AG09309 (cell line): ENCODE data around the gene EIF3L.

Experiments used
- DNase-seq: peaks from one replicate; pipeline ENCODE4 v3.0.0-alpha.2; 2010; ENCODE audit warnings: low read depth
- H3K4me3 ChIP-seq: 2 replicates; pipeline ENCODE4 v1.5.1; 2011; ENCODE audit warnings: mild to moderate bottlenecking, low read depth, low read length, moderate library complexity; ENCODE audit not compliant: control insufficient read depth
- TF ChIP-seq, protein P1 (sequence below): IDR thresholded peaks from 2 replicates; pipeline ENCODE4 v1.5.1; 2011; ENCODE audit warnings: mild to moderate bottlenecking, low read depth, low read length, inconsistent platforms; ENCODE audit not compliant: insufficient read depth, control insufficient read depth; ENCODE audit errors: missing control alignments

EIF3L gene

DNA sequence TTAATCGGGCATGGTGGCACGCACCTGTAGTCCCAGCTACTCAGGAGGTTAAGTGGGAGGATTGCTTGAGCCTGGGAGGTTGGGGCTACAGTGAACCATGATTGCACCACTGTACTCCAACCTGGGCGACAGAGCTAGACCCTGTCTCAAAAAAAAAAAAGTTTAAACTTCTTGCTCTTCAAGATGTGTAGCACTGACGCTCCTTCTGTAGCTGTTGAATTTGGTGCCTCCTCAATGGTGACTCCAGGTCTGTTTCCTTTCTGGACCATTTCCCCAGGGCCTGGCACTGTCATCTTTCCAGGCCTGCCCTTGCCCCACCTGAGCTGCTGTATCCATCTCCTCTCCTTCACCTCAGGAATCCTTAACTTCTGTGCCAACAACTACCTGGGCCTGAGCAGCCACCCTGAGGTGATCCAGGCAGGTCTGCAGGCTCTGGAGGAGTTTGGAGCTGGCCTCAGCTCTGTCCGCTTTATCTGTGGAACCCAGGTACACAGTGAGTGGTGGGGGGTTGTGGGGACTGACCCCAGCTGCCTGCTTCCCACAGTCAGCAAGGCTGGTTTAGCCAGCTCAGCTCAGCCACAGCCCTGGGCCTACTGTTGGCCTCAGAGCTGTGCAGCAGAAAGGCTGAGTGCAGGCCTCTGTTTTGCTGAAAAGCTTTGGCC lies 39.4 kb upstream of the EIF3L start:
- TF ChIP-seq, protein P1, sequence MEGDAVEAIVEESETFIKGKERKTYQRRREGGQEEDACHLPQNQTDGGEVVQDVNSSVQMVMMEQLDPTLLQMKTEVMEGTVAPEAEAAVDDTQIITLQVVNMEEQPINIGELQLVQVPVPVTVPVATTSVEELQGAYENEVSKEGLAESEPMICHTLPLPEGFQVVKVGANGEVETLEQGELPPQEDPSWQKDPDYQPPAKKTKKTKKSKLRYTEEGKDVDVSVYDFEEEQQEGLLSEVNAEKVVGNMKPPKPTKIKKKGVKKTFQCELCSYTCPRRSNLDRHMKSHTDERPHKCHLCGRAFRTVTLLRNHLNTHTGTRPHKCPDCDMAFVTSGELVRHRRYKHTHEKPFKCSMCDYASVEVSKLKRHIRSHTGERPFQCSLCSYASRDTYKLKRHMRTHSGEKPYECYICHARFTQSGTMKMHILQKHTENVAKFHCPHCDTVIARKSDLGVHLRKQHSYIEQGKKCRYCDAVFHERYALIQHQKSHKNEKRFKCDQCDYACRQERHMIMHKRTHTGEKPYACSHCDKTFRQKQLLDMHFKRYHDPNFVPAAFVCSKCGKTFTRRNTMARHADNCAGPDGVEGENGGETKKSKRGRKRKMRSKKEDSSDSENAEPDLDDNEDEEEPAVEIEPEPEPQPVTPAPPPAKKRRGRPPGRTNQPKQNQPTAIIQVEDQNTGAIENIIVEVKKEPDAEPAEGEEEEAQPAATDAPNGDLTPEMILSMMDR = no peak
- no peak for DNase-seq
- no peak overlapping the region for H3K4me3 ChIP-seq

DNA sequence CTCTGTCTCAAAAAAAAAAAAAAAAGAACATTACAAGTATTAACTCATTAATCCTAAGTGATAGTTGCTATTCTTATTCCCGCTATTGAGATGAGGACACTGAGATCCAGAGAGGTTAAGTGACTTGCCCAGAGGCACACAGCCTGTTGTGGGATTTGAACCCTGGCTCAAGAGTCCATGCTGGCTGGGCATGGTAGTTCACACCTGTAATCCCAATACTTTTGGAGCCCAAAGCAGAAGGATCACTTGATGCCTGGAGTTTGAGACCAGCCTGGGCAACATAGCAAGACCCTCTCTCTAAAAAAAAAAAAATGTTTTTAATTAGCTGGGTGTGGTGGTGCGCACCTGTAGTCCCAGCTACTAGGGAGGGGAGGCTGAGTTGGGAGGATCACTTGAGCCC lies 37.4 kb upstream of the EIF3L start:
- H3K4me3 ChIP-seq = no peak overlapping the region
- TF ChIP-seq, protein P1 = no peak
- no peak for DNase-seq

DNA sequence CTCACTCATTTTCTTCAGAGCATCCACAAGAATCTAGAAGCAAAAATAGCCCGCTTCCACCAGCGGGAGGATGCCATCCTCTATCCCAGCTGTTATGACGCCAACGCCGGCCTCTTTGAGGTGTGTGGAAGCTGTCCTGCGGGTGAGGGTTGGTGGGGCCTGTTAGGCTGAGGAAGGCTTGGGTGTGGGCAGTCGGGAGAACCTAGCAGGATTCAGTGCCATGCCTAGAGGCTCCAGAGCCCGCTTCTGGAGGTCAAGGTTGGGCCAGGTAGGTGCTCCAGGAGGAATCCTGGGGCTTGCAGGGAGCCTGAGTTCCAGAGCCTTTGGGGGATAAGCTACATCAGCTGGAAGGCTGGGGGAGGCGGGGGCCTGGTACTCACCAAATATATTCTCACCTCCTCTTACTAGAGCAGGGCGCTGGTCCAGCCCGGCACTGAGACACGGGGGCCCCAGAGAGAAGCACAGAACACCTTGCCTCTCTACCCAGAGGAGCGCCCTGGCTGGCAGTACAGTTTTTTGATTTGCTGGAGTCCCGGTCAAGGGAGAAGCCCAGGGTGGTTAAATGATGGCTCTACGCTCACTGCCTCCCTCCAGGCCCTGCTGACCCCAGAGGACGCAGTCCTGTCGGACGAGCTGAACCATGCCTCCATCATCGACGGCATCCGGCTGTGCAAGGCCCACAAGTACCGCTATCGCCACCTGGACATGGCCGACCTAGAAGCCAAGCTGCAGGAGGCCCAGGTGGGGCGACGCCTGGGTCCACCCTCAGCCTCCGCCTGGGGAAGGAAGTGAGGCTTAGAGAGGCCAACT lies 36.1 kb upstream of the EIF3L start:
- H3K4me3 ChIP-seq = no peak overlapping the region
- no peak for DNase-seq
- TF ChIP-seq, protein P1 = no peak

DNA sequence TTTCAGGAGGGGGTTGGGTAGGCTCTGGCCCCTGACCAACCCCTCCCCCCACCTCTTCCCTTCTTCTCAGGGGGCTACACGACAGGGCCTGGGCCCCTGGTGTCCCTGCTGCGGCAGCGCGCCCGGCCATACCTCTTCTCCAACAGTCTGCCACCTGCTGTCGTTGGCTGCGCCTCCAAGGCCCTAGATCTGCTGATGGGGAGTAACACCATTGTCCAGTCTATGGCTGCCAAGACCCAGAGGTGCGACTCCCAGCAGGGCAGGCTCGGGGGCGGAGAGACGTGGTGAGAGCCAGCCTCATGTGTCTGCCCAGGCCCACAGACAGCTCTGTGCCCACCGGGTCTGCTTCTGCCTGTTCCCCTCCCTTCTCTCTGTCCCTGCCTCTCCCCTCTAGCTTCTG lies 33.6 kb upstream of the EIF3L start:
- DNase-seq = no peak
- TF ChIP-seq, protein P1 = no peak
- no peak overlapping the region for H3K4me3 ChIP-seq

DNA sequence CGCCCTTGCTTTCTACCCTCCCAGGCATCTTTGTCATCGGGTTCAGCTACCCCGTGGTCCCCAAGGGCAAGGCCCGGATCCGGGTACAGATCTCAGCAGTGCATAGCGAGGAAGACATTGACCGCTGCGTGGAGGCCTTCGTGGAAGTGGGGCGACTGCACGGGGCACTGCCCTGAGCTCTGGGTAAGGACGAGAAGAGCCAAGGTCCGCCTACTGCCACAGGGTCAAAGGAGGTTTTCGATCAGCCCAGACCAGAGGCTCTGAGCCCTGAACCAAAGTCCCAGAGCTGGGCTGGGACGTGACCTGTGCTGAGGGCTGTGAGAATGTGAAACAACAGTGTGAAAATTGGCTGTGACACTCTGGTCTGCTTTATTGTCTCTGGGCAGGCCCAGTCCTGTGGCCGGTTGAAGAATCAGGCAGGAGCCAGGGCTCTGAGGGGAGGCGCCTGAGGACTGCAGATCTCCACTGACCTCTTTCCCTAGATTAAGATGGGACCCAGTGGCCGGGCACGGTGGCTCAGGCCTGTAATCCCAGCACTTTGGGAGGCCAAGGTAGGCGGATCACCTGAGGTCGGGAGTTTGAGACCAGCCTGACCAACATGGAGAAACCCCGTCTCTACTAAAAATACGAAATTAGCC lies 32.6 kb upstream of the EIF3L start:
- H3K4me3 ChIP-seq = no peak overlapping the region
- TF ChIP-seq, protein P1 = no peak
- no peak for DNase-seq

DNA sequence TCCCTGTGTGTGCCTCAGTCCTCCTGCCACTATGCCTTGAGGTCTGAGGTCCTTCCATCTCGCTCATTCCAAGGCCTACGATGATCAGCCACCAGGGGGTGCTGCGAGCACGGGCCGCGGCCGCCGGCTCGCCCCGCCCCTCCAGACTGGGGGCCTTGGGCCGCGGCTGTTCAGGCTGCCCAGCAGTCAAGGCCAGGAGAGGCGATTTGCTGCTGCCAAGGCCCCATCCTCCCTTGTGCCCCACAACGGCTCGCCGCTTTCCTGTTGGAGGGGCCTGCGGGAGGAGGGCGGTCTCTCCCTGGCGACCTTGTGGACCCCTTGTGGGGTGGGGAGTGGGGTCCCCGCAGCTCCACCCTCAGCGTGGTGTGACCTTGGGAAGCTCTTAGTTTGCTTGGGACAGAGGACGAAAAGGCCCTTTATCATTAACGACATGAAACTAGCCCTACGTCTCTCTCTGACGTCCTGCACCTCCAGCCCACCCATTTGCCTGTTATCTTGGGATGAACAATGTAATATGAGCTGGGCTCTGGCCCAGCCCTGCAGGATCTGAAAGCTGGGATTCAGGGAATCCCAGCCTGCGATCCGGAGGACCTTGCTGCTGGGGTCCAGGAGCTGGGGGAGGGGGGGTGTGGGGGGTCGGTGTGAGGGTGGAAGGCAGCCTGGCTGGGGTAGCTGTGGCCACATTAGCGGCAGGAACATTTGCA lies 31.4 kb upstream of the EIF3L start:
- no peak for DNase-seq
- peak overlapping the region; percentile 43 for H3K4me3 ChIP-seq
- TF ChIP-seq, protein P1 = peak; percentile 77
